ENCODE results near the gene ERGIC1. TPM values are rescaled to one million over a fixed set of nuclear protein-coding genes. Genes with fewer than 3 reads are reported as not detected.

ERGIC1 gene
- total RNA-seq, 1 donor, result 109 TPM

- Histone ChIP-seq H2AFZ (ENCODE audit: low read length) (no peak overlapping the region), H3K4me2 (ENCODE audit: insufficient read depth, low read length) (no peak overlapping the region), H3K27ac (ENCODE audit: low read depth, low read length) (peak overlapping the region; percentile 99), H4K20me1 (ENCODE audit: insufficient read depth, low read length) (no peaks in the 10 kb centered on the region), H3K4me1 (ENCODE audit: insufficient read depth, low read length) (peaks cover 65% of the 10 kb centered on the region), H3K4me3 (ENCODE audit: insufficient read depth, low read length) (no peak overlapping the region), H3K9me3 (ENCODE audit: low read depth, low read length) (no peaks in the 10 kb centered on the region), H3K27me3 (ENCODE audit: insufficient read depth, low read length) (no peaks in the 10 kb centered on the region), H3K36me3 (ENCODE audit: insufficient read depth, low read length) (peaks cover 10% of the 10 kb centered on the region), H3K79me2 (ENCODE audit: insufficient read depth, low read length) (peaks cover 4% of the 10 kb centered on the region)
- no peak for DNase-seq (ENCODE audit: insufficient read length, low spot score, missing footprints)
- TF ChIP-seq, protein P1, sequence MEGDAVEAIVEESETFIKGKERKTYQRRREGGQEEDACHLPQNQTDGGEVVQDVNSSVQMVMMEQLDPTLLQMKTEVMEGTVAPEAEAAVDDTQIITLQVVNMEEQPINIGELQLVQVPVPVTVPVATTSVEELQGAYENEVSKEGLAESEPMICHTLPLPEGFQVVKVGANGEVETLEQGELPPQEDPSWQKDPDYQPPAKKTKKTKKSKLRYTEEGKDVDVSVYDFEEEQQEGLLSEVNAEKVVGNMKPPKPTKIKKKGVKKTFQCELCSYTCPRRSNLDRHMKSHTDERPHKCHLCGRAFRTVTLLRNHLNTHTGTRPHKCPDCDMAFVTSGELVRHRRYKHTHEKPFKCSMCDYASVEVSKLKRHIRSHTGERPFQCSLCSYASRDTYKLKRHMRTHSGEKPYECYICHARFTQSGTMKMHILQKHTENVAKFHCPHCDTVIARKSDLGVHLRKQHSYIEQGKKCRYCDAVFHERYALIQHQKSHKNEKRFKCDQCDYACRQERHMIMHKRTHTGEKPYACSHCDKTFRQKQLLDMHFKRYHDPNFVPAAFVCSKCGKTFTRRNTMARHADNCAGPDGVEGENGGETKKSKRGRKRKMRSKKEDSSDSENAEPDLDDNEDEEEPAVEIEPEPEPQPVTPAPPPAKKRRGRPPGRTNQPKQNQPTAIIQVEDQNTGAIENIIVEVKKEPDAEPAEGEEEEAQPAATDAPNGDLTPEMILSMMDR (IDR thresholded peaks at IDR 0.05; ENCODE audit: extremely low read depth, low read depth, low read length), result no peak
Measured at GRCh38 chr5:172905346-172906140, 71.5 kb downstream of the ERGIC1 start.

GRCh38 chr5:172906436-172906835 lies 72.4 kb downstream of the ERGIC1 start:
- H2AFZ ChIP-seq (ENCODE audit: low read length), result no peak overlapping the region
- H3K79me2 ChIP-seq (ENCODE audit: insufficient read depth, low read length), result peaks cover 4% of the 10 kb centered on the region
- peak; percentile 87 for DNase-seq (ENCODE audit: insufficient read length, low spot score, missing footprints)
- TF ChIP-seq, protein P1 (IDR thresholded peaks at IDR 0.05; ENCODE audit: extremely low read depth, low read depth, low read length), result no peak
- H3K4me3 ChIP-seq (ENCODE audit: insufficient read depth, low read length), result no peak overlapping the region
- H3K4me1 ChIP-seq (ENCODE audit: insufficient read depth, low read length), result peaks cover 59% of the 10 kb centered on the region
- H4K20me1 ChIP-seq (ENCODE audit: insufficient read depth, low read length), result no peaks in the 10 kb centered on the region
- H3K27ac ChIP-seq (ENCODE audit: low read depth, low read length), result peak overlapping the region; percentile 99
- no peaks in the 10 kb centered on the region for H3K9me3 ChIP-seq (ENCODE audit: low read depth, low read length)
- peaks cover 7% of the 10 kb centered on the region for H3K36me3 ChIP-seq (ENCODE audit: insufficient read depth, low read length)
- no peak overlapping the region for H3K4me2 ChIP-seq (ENCODE audit: insufficient read depth, low read length)
- H3K27me3 ChIP-seq (ENCODE audit: insufficient read depth, low read length), result no peaks in the 10 kb centered on the region

DNA sequence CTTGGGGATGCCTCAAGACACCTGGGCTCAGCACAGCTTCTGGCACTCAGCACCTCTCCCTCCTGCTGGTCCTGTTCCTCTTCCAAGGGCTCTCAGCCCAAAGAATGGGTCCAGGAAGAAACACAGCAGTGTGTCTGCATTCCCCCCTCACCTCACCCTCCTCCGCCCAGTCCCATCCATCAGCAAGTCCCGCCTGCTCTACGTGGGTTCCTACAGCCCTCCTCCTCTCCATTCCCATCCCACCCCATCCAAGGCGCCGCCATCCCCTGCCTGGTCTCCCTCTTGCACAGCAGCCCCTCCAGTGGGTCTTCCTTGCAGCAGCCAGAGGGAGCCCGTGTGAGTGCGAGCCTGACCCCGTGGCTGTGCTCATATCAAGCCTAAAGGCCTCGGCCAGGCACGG lies 72.8 kb downstream of the ERGIC1 start:
- Histone ChIP-seq H3K79me2 (ENCODE audit: insufficient read depth, low read length) (peaks cover 3% of the 10 kb centered on the region), H3K4me3 (ENCODE audit: insufficient read depth, low read length) (no peak overlapping the region), H2AFZ (ENCODE audit: low read length) (no peak overlapping the region), H3K4me1 (ENCODE audit: insufficient read depth, low read length) (peaks cover 59% of the 10 kb centered on the region), H3K27ac (ENCODE audit: low read depth, low read length) (peak overlapping the region; percentile 99), H4K20me1 (ENCODE audit: insufficient read depth, low read length) (no peaks in the 10 kb centered on the region), H3K9me3 (ENCODE audit: low read depth, low read length) (no peaks in the 10 kb centered on the region), H3K36me3 (ENCODE audit: insufficient read depth, low read length) (peaks cover 7% of the 10 kb centered on the region), H3K4me2 (ENCODE audit: insufficient read depth, low read length) (no peak overlapping the region), H3K27me3 (ENCODE audit: insufficient read depth, low read length) (no peaks in the 10 kb centered on the region)
- DNase-seq (ENCODE audit: insufficient read length, low spot score, missing footprints), result no peak
- TF ChIP-seq, protein P1 (IDR thresholded peaks at IDR 0.05; ENCODE audit: extremely low read depth, low read depth, low read length), result no peak

- Histone ChIP-seq H3K9me3 (ENCODE audit: low read depth, low read length) (no peaks in the 10 kb centered on the region), H2AFZ (ENCODE audit: low read length) (no peak overlapping the region), H4K20me1 (ENCODE audit: insufficient read depth, low read length) (no peaks in the 10 kb centered on the region), H3K27ac (ENCODE audit: low read depth, low read length) (no peak overlapping the region), H3K4me2 (ENCODE audit: insufficient read depth, low read length) (no peak overlapping the region), H3K27me3 (ENCODE audit: insufficient read depth, low read length) (no peaks in the 10 kb centered on the region), H3K79me2 (ENCODE audit: insufficient read depth, low read length) (no peaks in the 10 kb centered on the region), H3K4me1 (ENCODE audit: insufficient read depth, low read length) (peaks cover 55% of the 10 kb centered on the region), H3K36me3 (ENCODE audit: insufficient read depth, low read length) (peaks cover 11% of the 10 kb centered on the region), H3K4me3 (ENCODE audit: insufficient read depth, low read length) (no peak overlapping the region)
- TF ChIP-seq, protein P1 (IDR thresholded peaks at IDR 0.05; ENCODE audit: extremely low read depth, low read depth, low read length), result no peak
- no peak for DNase-seq (ENCODE audit: insufficient read length, low spot score, missing footprints)
Measured at GRCh38 chr5:172907657-172908056, 73.6 kb downstream of the ERGIC1 start.

All from osteoblast (primary cell).